Activated CD4-positive, alpha-beta T cell treated with anti-CD3 and anti-CD28 coated beads, Interleukin-2, amount 50 U/mL, for 1 hour (primary cell): ENCODE data around the gene CUZD1.

Experiments used
- DNase-seq: peaks from one replicate; pipeline ENCODE4 v3.0.0-alpha.2; 2020

Gene CUZD1

GRCh38 chr10:122854648-122855047 lies 9.0 kb upstream of the CUZD1 start:
- no peak for DNase-seq

- no peak for DNase-seq
Observed at GRCh38 chr10:122853665-122854313, 8.1 kb upstream of the CUZD1 start.

GRCh38 chr10:122852261-122852660 lies 6.6 kb upstream of the CUZD1 start:
- DNase-seq: no peak

GRCh38 chr10:122850705-122851640 lies 5.3 kb upstream of the CUZD1 start:
- DNase-seq: no peak

- DNase-seq: no peak
Observed at GRCh38 chr10:122849900-122850605, 4.4 kb upstream of the CUZD1 start.

GRCh38 chr10:122849090-122849489 lies 3.4 kb upstream of the CUZD1 start:
- no peak for DNase-seq

GRCh38 chr10:122847782-122848604 lies 2.3 kb upstream of the CUZD1 start:
- DNase-seq: no peak

- DNase-seq: no peak
Observed at GRCh38 chr10:122844146-122844545, 1.5 kb downstream of the CUZD1 start.

- no peak for DNase-seq
Observed at GRCh38 chr10:122841569-122841968, 4.1 kb downstream of the CUZD1 start.

- no peak for DNase-seq
Observed at GRCh38 chr10:122839505-122839904, 6.2 kb downstream of the CUZD1 start.

- no peak for DNase-seq
Observed at GRCh38 chr10:122838880-122839279, 6.8 kb downstream of the CUZD1 start.

GRCh38 chr10:122835908-122836307 lies 9.7 kb downstream of the CUZD1 start:
- no peak for DNase-seq

- no peak for DNase-seq
Observed at GRCh38 chr10:122830965-122831353, 14.7 kb downstream of the CUZD1 start.

GRCh38 chr10:122830273-122830964 lies 15.2 kb downstream of the CUZD1 start:
- DNase-seq: no peak

- DNase-seq: no peak
Observed at GRCh38 chr10:122829454-122829853, 16.2 kb downstream of the CUZD1 start.

- no peak for DNase-seq
Observed at GRCh38 chr10:122828716-122829255, 16.9 kb downstream of the CUZD1 start.

GRCh38 chr10:122827302-122827701 lies 18.4 kb downstream of the CUZD1 start:
- no peak for DNase-seq

GRCh38 chr10:122822973-122823690 lies 22.5 kb downstream of the CUZD1 start:
- DNase-seq: no peak

- DNase-seq: no peak
Observed at GRCh38 chr10:122821808-122822207, 23.8 kb downstream of the CUZD1 start.

GRCh38 chr10:122815458-122815857 lies 30.2 kb downstream of the CUZD1 start:
- no peak for DNase-seq

GRCh38 chr10:122814493-122814892 lies 31.2 kb downstream of the CUZD1 start:
- no peak for DNase-seq
